ENCODE measurements around the gene CCDC34.

CCDC34 gene

GRCh38 chr11:27380771-27381170 lies 17.8 kb upstream of the CCDC34 start:
- peaks cover 96% of the 10 kb centered on the region for H3K36me3 ChIP-seq (ENCODE audit: control insufficient read depth, insufficient read depth, low read length)
- H3K27ac ChIP-seq (ENCODE audit: low read depth, low read length): no peak overlapping the region
- H3K9me3 ChIP-seq (ENCODE audit: control insufficient read depth, insufficient read depth, low read length): no peaks in the 10 kb centered on the region
- H3K4me1 ChIP-seq (ENCODE audit: control insufficient read depth, insufficient read depth, low read length): no peaks in the 10 kb centered on the region; the same call in 1 of the 2 replicates
- no peaks in the 10 kb centered on the region for H3K27me3 ChIP-seq (ENCODE audit: control insufficient read depth, insufficient read depth, low read length)
- H3K9ac ChIP-seq (ENCODE audit: low read depth, low read length): no peak overlapping the region
- no peak overlapping the region for H3K4me3 ChIP-seq (ENCODE audit: low read depth, low read length)

- H3K4me1 ChIP-seq (ENCODE audit: control insufficient read depth, insufficient read depth, low read length): peaks cover 3% of the 10 kb centered on the region; the same call in 1 of the 2 replicates
Measured at GRCh38 chr11:27379449-27379848, 16.4 kb upstream of the CCDC34 start.

DNA sequence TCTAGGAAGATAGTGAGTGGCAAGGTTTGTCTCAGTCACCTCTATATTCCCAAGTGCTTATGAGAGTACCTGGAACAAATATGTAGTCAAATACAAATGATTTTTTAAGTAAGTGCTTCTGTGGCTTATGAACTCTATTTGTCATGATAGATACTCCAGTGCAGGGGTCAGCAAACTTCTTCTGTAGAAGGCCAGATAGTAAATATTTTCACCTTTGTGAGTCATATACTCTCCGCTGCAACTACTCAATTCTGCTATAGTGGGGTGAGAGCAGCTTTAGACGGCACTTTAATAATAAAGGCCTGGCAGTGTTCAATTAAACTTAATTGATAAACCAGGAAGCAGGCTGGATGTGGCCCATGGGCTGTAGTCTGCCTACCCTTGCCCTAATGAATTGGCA lies 12.4 kb upstream of the CCDC34 start:
- peaks cover 97% of the 10 kb centered on the region for H3K36me3 ChIP-seq (ENCODE audit: control insufficient read depth, insufficient read depth, low read length)
- H3K4me1 ChIP-seq (ENCODE audit: control insufficient read depth, insufficient read depth, low read length): peaks cover 7% of the 10 kb centered on the region; the same call in 1 of the 2 replicates
- H3K27me3 ChIP-seq (ENCODE audit: control insufficient read depth, insufficient read depth, low read length): no peaks in the 10 kb centered on the region
- no peak overlapping the region for H3K27ac ChIP-seq (ENCODE audit: low read depth, low read length)
- no peaks in the 10 kb centered on the region for H3K9me3 ChIP-seq (ENCODE audit: control insufficient read depth, insufficient read depth, low read length)
- no peak overlapping the region for H3K9ac ChIP-seq (ENCODE audit: low read depth, low read length)
- H3K4me3 ChIP-seq (ENCODE audit: low read depth, low read length): no peak overlapping the region

More at GRCh38 chr11:27379449-27379848, 16.4 kb upstream of the CCDC34 start:
- H3K9ac ChIP-seq (ENCODE audit: low read depth, low read length): no peak overlapping the region
- no peak overlapping the region for H3K27ac ChIP-seq (ENCODE audit: low read depth, low read length)
- H3K27me3 ChIP-seq (ENCODE audit: control insufficient read depth, insufficient read depth, low read length): no peaks in the 10 kb centered on the region
- H3K9me3 ChIP-seq (ENCODE audit: control insufficient read depth, insufficient read depth, low read length): no peaks in the 10 kb centered on the region
- H3K36me3 ChIP-seq (ENCODE audit: control insufficient read depth, insufficient read depth, low read length): peaks cover 95% of the 10 kb centered on the region
- no peak overlapping the region for H3K4me3 ChIP-seq (ENCODE audit: low read depth, low read length)

- Histone ChIP-seq H3K4me3 (ENCODE audit: low read depth, low read length) (no peak overlapping the region), H3K4me1 (ENCODE audit: control insufficient read depth, insufficient read depth, low read length) (peaks cover 7% of the 10 kb centered on the region; the same call in 1 of the 2 replicates), H3K9me3 (ENCODE audit: control insufficient read depth, insufficient read depth, low read length) (no peaks in the 10 kb centered on the region), H3K27ac (ENCODE audit: low read depth, low read length) (peak overlapping the region; percentile 11), H3K9ac (ENCODE audit: low read depth, low read length) (no peak overlapping the region), H3K27me3 (ENCODE audit: control insufficient read depth, insufficient read depth, low read length) (no peaks in the 10 kb centered on the region), H3K36me3 (ENCODE audit: control insufficient read depth, insufficient read depth, low read length) (peaks cover 96% of the 10 kb centered on the region)
Measured at GRCh38 chr11:27373856-27374602, 11.0 kb upstream of the CCDC34 start.

DNA sequence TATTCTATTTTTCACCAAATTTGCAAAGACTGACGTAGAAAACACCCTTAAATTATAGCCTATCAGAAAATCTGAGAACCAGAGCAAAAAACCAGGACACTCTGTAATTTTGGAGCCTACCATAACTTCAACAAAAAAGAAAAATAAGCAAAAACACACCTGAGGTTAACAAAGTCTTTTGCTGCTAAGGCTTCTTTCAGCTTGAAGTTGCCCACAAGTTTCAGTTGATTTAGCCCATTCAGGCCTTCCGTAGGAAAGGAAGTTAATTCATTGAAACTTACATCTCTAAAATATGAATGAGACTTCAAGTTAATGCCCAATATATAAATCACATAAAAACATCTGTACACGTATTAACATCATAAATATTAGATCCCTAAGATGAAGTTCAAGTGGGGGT lies 10.4 kb upstream of the CCDC34 start:
- peaks cover 7% of the 10 kb centered on the region; the same call in 1 of the 2 replicates for H3K4me1 ChIP-seq (ENCODE audit: control insufficient read depth, insufficient read depth, low read length)
- no peak overlapping the region for H3K4me3 ChIP-seq (ENCODE audit: low read depth, low read length)
- no peaks in the 10 kb centered on the region for H3K27me3 ChIP-seq (ENCODE audit: control insufficient read depth, insufficient read depth, low read length)

GRCh38 chr11:27372164-27372563 lies 9.1 kb upstream of the CCDC34 start:
- H3K9ac ChIP-seq (ENCODE audit: low read depth, low read length): no peak overlapping the region

More for the DNA sequence above, 10.4 kb upstream of the CCDC34 start:
- peak overlapping the region; percentile 11 for H3K27ac ChIP-seq (ENCODE audit: low read depth, low read length)
- H3K9me3 ChIP-seq (ENCODE audit: control insufficient read depth, insufficient read depth, low read length): no peaks in the 10 kb centered on the region
- no peak overlapping the region for H3K9ac ChIP-seq (ENCODE audit: low read depth, low read length)
- H3K36me3 ChIP-seq (ENCODE audit: control insufficient read depth, insufficient read depth, low read length): peaks cover 96% of the 10 kb centered on the region

GRCh38 chr11:27371489-27371888 lies 8.5 kb upstream of the CCDC34 start:
- Histone ChIP-seq H3K27me3 (ENCODE audit: control insufficient read depth, insufficient read depth, low read length) (no peaks in the 10 kb centered on the region), H3K4me1 (ENCODE audit: control insufficient read depth, insufficient read depth, low read length) (peaks cover 7% of the 10 kb centered on the region; the same call in 1 of the 2 replicates), H3K9me3 (ENCODE audit: control insufficient read depth, insufficient read depth, low read length) (no peaks in the 10 kb centered on the region), H3K27ac (ENCODE audit: low read depth, low read length) (no peak overlapping the region), H3K4me3 (ENCODE audit: low read depth, low read length) (no peak overlapping the region), H3K9ac (ENCODE audit: low read depth, low read length) (no peak overlapping the region), H3K36me3 (ENCODE audit: control insufficient read depth, insufficient read depth, low read length) (peaks cover 97% of the 10 kb centered on the region)

More at GRCh38 chr11:27372164-27372563, 9.1 kb upstream of the CCDC34 start:
- Histone ChIP-seq H3K4me3 (ENCODE audit: low read depth, low read length) (no peak overlapping the region), H3K27me3 (ENCODE audit: control insufficient read depth, insufficient read depth, low read length) (no peaks in the 10 kb centered on the region), H3K27ac (ENCODE audit: low read depth, low read length) (no peak overlapping the region), H3K4me1 (ENCODE audit: control insufficient read depth, insufficient read depth, low read length) (peaks cover 7% of the 10 kb centered on the region; the same call in 1 of the 2 replicates), H3K36me3 (ENCODE audit: control insufficient read depth, insufficient read depth, low read length) (peaks cover 98% of the 10 kb centered on the region), H3K9me3 (ENCODE audit: control insufficient read depth, insufficient read depth, low read length) (no peaks in the 10 kb centered on the region)

DNA sequence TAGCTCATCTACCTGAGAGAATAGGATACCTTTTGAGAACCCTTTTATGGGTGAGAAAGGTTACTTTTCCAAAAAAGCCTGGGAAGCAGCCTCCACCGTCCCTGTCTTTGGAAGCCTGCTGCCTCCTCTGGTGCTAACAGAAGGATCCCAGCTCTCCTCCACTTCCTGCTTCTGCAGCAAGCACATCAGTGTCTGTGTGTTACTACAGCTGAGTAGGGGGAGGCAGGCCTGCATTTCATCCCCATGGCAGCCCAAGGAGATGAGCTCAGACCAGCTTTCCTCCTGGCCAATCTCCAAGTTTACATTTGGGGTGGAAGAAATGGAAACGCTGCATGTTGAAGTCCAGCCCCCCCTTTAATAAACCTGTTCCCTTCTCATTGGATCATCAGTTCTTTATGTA lies 7.4 kb upstream of the CCDC34 start:
- Histone ChIP-seq H3K9ac (ENCODE audit: low read depth, low read length) (no peak overlapping the region), H3K9me3 (ENCODE audit: control insufficient read depth, insufficient read depth, low read length) (no peaks in the 10 kb centered on the region), H3K27me3 (ENCODE audit: control insufficient read depth, insufficient read depth, low read length) (no peaks in the 10 kb centered on the region), H3K27ac (ENCODE audit: low read depth, low read length) (no peak overlapping the region), H3K36me3 (ENCODE audit: control insufficient read depth, insufficient read depth, low read length) (peaks cover 86% of the 10 kb centered on the region), H3K4me1 (ENCODE audit: control insufficient read depth, insufficient read depth, low read length) (peaks cover 7% of the 10 kb centered on the region; the same call in 1 of the 2 replicates), H3K4me3 (ENCODE audit: low read depth, low read length) (no peak overlapping the region)

DNA sequence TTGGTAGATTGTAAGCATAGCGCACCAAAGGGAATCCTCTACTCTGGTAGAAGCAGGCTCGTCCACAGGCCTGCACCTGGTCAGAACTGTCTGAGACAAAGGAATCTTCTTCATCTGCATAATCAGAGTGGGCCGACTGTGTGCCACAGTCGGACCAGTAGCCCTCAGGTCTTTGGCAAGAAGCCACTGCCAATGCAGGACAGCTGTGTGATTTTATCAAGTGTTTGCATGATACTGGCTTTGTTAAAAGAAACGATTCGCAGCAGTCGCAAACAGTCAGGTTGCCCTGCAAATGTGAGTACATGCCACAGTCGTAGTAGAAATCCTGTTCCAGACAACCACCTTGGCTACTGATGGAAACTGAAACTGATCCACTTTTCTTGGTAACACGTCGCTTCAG lies 4.9 kb upstream of the CCDC34 start:
- no peaks in the 10 kb centered on the region for H3K9me3 ChIP-seq (ENCODE audit: control insufficient read depth, insufficient read depth, low read length)
- peaks cover 10% of the 10 kb centered on the region; the same call in 1 of the 2 replicates for H3K4me1 ChIP-seq (ENCODE audit: control insufficient read depth, insufficient read depth, low read length)
- peaks cover 62% of the 10 kb centered on the region for H3K36me3 ChIP-seq (ENCODE audit: control insufficient read depth, insufficient read depth, low read length)
- no peak overlapping the region for H3K4me3 ChIP-seq (ENCODE audit: low read depth, low read length)
- H3K9ac ChIP-seq (ENCODE audit: low read depth, low read length): no peak overlapping the region
- no peaks in the 10 kb centered on the region for H3K27me3 ChIP-seq (ENCODE audit: control insufficient read depth, insufficient read depth, low read length)
- H3K27ac ChIP-seq (ENCODE audit: low read depth, low read length): no peak overlapping the region

DNA sequence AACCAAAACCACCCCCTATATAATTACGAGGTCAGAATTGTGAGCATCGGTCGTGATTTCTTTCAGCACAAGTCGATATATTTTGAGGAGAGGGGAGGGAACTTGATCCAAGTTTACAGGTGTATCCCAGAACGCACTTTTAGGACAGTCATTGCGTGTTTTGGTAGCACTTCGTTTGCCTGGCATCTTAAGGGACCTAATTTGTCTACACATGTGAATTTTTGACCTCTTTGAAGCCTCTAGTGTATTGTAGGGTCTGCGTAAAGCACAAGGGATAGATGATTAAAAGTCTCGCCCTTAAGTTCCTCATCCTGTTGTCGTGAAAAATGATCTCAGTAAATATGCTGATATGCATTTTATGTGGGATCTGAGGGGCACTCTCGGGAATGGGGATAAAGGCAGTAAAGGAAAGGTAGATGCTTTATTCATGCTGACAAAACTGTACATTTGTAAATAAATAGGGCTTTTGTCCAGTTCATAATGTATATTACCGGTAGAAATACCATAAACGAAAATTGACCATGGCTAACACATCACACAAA lies 632 bp upstream of the CCDC34 start:
- Histone ChIP-seq H3K27ac (ENCODE audit: low read depth, low read length) (peak overlapping the region; percentile 79), H3K9me3 (ENCODE audit: control insufficient read depth, insufficient read depth, low read length) (no peaks in the 10 kb centered on the region)

More for the DNA sequence above, 632 bp upstream of the CCDC34 start:
- no peaks in the 10 kb centered on the region for H3K27me3 ChIP-seq (ENCODE audit: control insufficient read depth, insufficient read depth, low read length)
- peaks cover 25% of the 10 kb centered on the region for H3K4me1 ChIP-seq (ENCODE audit: control insufficient read depth, insufficient read depth, low read length)
- H3K9ac ChIP-seq (ENCODE audit: low read depth, low read length): peak overlapping the region; percentile 51
- H3K4me3 ChIP-seq (ENCODE audit: low read depth, low read length): peak overlapping the region; percentile 96
- H3K36me3 ChIP-seq (ENCODE audit: control insufficient read depth, insufficient read depth, low read length): peaks cover 20% of the 10 kb centered on the region

Measured in HUES48 (cell line).